ENCODE results near the gene BEND6. TPM values are rescaled to one million over a fixed set of nuclear protein-coding genes. Genes with fewer than 3 reads are reported as not detected.
"Not testable (repeated sequence)": the region's sequence is repeated elsewhere in the genome, so short reads cannot be mapped to it uniquely, and the experiment has no call there.

Gene BEND6
- total and polyA plus RNA-seq, 8 donors, result 0.33 to 3.4 (median 1.2) TPM; not detected in 1

- H3K9me3 ChIP-seq, result no peaks in the 10 kb centered on the region
- H3K4me3 ChIP-seq, result no peak overlapping the region
- peaks cover 0 to 22% (median 0%) of the 10 kb centered on the region in 3 donors for H3K27me3 ChIP-seq
- H3K27ac ChIP-seq, result no peak overlapping the region
- no peak for DNase-seq
- TF ChIP-seq EP300 (IDR thresholded peaks at IDR 0.05) (no peak), POLR2AphosphoS5 (IDR thresholded peaks at IDR 0.05) (no peak), CTCF (IDR thresholded peaks at IDR 0.05) (no peak), POLR2A (IDR thresholded peaks at IDR 0.05) (no peak)
- intact Hi-C loops (cut with DNase I; ENCODE audit: low total_unique reads), result no loop called here
- 84 to 97% (median 92%) methylated on average over 2 of the region's 2 CpGs for WGBS, 5 donors
- H3K36me3 ChIP-seq, result no peaks in the 10 kb centered on the region
- H3K4me1 ChIP-seq, result no peaks in the 10 kb centered on the region
Measured at GRCh38 chr6:57038906-57039305, 84.0 kb downstream of the BEND6 start.

GRCh38 chr6:57040011-57040410 lies 85.1 kb downstream of the BEND6 start:
- 75 to 80% (median 77%) methylated on average over 4 to 5 of the region's 5 CpGs for WGBS, 5 donors
- DNase-seq, result no peak
- Histone ChIP-seq H3K9me3 (no peaks in the 10 kb centered on the region), H3K4me3 (no peak overlapping the region), H3K36me3 (no peaks in the 10 kb centered on the region), H3K27ac (no peak overlapping the region), H3K4me1 (no peaks in the 10 kb centered on the region), H3K27me3 (peaks cover 0 to 22% (median 0%) of the 10 kb centered on the region in 3 donors)
- intact Hi-C loops (cut with DNase I; ENCODE audit: low total_unique reads), result no loop called here
- no peak for TF ChIP-seq POLR2A (IDR thresholded peaks at IDR 0.05)
- TF ChIP-seq EP300 (IDR thresholded peaks at IDR 0.05), result no peak

- H3K27ac ChIP-seq; DNase-seq; H3K36me3 ChIP-seq; intact Hi-C loops (cut with DNase I; ENCODE audit: low total_unique reads); H3K4me3 ChIP-seq; H3K9me3 ChIP-seq: not testable (repeated sequence)
- Histone ChIP-seq H3K4me1 (peaks cover 6 to 13% (median 10%) of the 10 kb centered on the region in 4 donors), H3K27me3 (peaks cover 0 to 16% (median 0%) of the 10 kb centered on the region in 3 donors)
- WGBS, 5 donors, result 81 to 86% (median 82%) methylated on average over 1 of the region's 1 CpG
Measured at GRCh38 chr6:57044061-57044460, 89.2 kb downstream of the BEND6 start.

- no peak for DNase-seq
- TF ChIP-seq POLR2AphosphoS5 (IDR thresholded peaks at IDR 0.05) (no peak), POLR2A (IDR thresholded peaks at IDR 0.05) (no peak), EP300 (IDR thresholded peaks at IDR 0.05) (no peak), CTCF (IDR thresholded peaks at IDR 0.05) (no peak)
- Histone ChIP-seq H3K27me3 (peaks cover 0 to 16% (median 0%) of the 10 kb centered on the region in 3 donors), H3K9me3 (no peaks in the 10 kb centered on the region), H3K36me3 (no peaks in the 10 kb centered on the region), H3K4me1 (peaks cover 8 to 18% (median 13%) of the 10 kb centered on the region in 4 donors), H3K4me3 (no peak overlapping the region), H3K27ac (no peak overlapping the region)
- intact Hi-C loops (cut with DNase I; ENCODE audit: low total_unique reads), result no loop called here
- WGBS, 5 donors, result 90 to 98% (median 94%) methylated on average over 2 of the region's 2 CpGs
Measured at GRCh38 chr6:57044568-57044967, 89.7 kb downstream of the BEND6 start.

GRCh38 chr6:57046332-57047256 lies 91.7 kb downstream of the BEND6 start, which contains the start of gene KIAA1586:
TSS of gene KIAA1586 (plus strand) at chr6:57046693. CDS start at chr6:57046756, 63 bp downstream.
- H3K27ac ChIP-seq, result peak within 1 kb of the TSS; percentile 50 to 79 (median 72)
- DNase-seq, result peak; percentile 80 to 96
- H3K4me1 ChIP-seq, result peaks cover 8 to 22% (median 15%) of the 10 kb centered on the region in 4 donors
- H3K9me3 ChIP-seq; intact Hi-C loops (cut with DNase I; ENCODE audit: low total_unique reads); H3K27me3 ChIP-seq: not testable (repeated sequence)
- 0 to 1% (median 0%) methylated on average over 10 to 42 of the region's 78 CpGs for WGBS, 5 donors
- H3K36me3 ChIP-seq, result peaks cover 9 to 16% (median 12%) of the 10 kb centered on the region in 4 donors
- H3K4me3 ChIP-seq, result peak within 1 kb of the TSS; percentile 47 to 64 (median 59)
- TF ChIP-seq POLR2A (IDR thresholded peaks at IDR 0.05) (peak in 1 of 4 donors; percentile 52), POLR2AphosphoS5 (IDR thresholded peaks at IDR 0.05) (peak; percentile 72 to 84 (median 76))

GRCh38 chr6:57047257-57047585 lies 92.3 kb downstream of the BEND6 start:
- intact Hi-C loops (cut with DNase I; ENCODE audit: low total_unique reads); H3K27ac ChIP-seq; H3K27me3 ChIP-seq; H3K9me3 ChIP-seq; H3K4me3 ChIP-seq; DNase-seq: not testable (repeated sequence)
- WGBS, 5 donors, result no CpG with 5 or more reads among the region's 5 CpGs
- Histone ChIP-seq H3K4me1 (peaks cover 8 to 22% (median 15%) of the 10 kb centered on the region in 4 donors), H3K36me3 (peaks cover 15 to 22% (median 16%) of the 10 kb centered on the region in 4 donors)

GRCh38 chr6:57047859-57048258 lies 93.0 kb downstream of the BEND6 start:
- H3K4me3 ChIP-seq; intact Hi-C loops (cut with DNase I; ENCODE audit: low total_unique reads); DNase-seq; H3K9me3 ChIP-seq; H3K27ac ChIP-seq; H3K27me3 ChIP-seq: not testable (repeated sequence)
- peaks cover 15 to 28% (median 21%) of the 10 kb centered on the region in 4 donors for H3K36me3 ChIP-seq
- WGBS, 5 donors, result 80 to 92% (median 87%) methylated on average over 6 of the region's 6 CpGs
- H3K4me1 ChIP-seq, result peaks cover 8 to 22% (median 15%) of the 10 kb centered on the region in 4 donors

All from stomach (tissue), 9 donors.